ENCODE measurements around the gene ZNF687.

GRCh38 chr1:151311011-151311410, 28.9 kb downstream of the ZNF687 start:
- TF ChIP-seq POLR2A (IDR thresholded peaks at IDR 0.05; ENCODE audit: low read depth, low read length) (no peak), POLR2AphosphoS5 (IDR thresholded peaks at IDR 0.05; ENCODE audit: low read depth, low read length) (no peak), TAF1 (IDR thresholded peaks at IDR 0.05; ENCODE audit: low read depth, low read length) (no peak)

Data from GM12891 (cell line).